ENCODE data around the gene DZIP1L.
"Not testable (repeated sequence)": the region's sequence is repeated elsewhere in the genome, so short reads cannot be mapped to it uniquely, and the experiment has no call there.

The DZIP1L gene

DNA sequence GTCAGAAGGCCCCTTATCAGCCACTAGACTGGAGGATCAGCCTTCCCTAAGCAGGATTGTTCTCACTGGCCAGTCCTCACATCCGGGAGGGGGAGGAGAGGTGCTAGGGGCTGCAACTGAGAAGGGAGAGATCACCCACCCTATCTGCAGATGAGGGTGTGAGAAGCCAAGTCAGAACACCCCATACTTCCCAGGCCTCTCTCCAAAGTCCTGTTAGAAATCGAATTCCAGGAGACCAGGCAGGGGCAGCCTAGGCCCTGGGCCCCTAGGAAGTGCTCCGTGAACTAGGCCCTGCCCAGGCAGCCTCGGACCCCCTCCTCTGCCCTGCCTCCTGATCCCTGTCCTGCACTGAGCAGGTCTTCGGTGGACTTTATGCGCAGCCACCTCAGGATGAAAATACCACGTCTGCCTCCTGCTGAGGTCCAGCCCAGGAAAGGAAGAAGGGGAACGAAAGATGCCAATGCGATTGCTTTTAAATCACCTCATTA, 933 bp downstream of the DZIP1L start:
- no peak for DNase-seq (ENCODE audit: low spot score)

DNA sequence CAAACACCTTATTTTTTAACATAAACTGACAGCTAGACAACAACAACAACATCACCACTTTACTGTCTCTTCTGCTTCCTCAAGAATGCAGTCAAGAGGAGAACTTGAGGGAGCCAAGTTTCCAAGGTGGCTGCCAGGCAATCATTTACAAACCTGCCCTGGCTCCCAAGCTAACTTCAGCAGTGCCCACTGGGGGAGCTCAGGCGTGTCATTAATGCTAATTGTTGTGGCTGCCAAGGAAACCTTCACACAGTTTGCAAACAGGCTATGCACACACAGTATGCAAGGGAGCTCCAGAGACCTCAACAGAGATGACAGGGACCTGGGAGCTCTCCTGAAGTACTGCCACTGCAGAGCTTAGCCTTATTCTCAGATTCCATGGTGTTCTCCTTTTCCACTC, 2.1 kb downstream of the DZIP1L start:
- DNase-seq (ENCODE audit: low spot score), result no peak

DNA sequence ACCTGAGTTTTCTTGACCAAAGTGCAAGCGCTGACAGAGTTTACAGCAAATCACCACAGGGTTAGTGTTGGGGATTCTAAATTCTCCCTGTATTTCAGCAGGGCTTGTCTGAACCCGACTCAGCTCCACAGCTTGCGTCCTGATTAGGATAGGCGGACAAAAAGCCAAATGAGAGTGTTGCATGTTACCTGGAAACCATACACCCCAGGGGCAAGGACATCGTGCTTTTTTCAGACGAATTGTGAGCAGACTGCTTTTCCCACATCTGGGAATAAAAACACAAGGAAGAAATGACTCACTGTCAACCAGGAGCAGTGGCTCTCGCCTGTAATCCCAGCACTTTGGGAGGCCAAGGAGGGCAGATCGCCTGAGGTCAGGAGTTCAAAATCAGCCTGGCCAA, 3.0 kb downstream of the DZIP1L start:
- no peak for DNase-seq (ENCODE audit: low spot score)

DNA sequence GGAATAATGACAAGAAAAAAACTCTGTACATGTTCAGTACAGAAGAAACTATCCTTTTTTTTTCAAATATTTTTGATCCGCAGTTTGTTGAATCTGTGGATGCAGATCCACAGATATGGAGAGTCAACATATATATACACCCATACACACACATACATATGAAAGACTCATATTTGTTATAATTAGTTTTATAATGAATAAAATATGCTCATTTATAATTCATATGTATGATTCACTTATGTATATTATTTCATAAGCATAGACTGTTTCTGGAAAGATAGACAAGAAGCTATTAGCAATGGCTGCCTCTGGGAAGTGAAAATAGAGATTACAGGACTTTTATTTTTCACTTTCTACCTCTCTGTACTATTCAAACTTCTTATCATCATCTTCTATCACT, 9.8 kb downstream of the DZIP1L start:
- DNase-seq (ENCODE audit: low spot score), result no peak

DNA sequence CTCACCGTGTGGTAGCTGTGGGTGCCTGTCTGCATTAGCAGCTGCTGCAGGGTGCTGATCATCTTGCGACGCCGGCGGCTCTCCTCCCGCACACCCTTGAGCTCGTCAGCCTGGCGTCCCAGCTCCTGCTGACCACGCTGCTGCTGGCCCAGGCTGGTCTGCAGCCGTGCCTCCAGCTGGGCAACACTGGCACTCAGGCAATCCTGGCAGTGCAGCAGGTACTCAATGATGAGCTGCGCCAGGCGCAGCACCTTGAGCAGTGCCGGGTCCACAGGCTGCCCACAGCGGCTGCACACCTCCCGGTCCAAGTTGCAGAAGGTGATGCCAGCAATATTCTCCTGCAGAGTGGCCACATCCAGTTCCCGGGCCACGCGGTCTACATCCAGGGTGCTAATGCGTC, 11.9 kb downstream of the DZIP1L start:
- DNase-seq (ENCODE audit: low spot score), result no peak

DNA sequence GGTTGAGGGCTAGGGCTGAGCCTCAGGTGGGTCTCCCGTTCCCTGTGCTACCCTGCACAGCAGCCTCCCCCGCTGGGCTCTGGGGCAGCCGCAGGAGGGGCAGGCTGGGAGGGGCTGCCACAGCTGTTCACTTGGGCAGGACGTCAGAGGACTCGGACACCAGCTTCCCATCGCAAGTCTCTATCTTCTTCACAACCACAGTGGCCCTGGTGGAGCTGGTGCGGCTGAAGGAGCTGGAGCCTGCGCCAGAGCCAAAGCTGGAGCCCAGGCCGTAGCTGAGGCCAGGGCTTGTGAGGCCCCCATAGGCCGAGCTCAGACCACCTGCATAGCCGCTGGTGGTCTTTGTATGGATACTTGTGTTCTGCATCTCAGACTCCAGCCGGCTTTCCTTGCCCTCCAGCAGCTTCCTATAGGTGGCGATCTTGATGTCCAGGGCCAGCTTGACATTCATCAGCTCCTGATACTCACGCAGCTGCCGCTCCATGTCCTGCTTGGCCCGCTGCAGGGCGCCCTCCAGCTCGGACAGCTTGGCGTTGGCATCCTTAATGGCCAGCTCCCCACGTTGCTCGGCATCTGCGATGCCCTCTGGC, 14.0 kb downstream of the DZIP1L start:
- DNase-seq (ENCODE audit: low spot score), result not testable (repeated sequence)

DNA sequence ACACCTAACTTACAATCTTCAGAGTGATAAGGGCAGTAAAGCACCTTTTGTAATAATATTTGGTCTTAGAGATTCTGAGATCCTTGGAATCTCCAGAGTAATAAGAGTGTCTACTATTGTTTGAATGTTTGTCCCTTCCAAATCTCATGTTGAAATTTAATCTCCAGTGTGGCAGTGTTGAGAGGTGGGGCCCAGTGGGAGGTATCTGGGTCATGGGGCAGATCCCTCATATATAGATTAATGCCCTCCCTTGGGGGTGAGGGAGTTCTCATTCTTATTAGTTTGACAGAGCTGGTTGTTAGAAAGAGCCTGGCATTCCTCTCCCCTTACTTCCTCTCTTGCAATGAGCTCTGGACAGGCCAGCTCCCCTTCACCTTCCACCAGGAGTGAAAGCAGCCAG, 16.0 kb downstream of the DZIP1L start:
- no peak for DNase-seq (ENCODE audit: low spot score)

DNA sequence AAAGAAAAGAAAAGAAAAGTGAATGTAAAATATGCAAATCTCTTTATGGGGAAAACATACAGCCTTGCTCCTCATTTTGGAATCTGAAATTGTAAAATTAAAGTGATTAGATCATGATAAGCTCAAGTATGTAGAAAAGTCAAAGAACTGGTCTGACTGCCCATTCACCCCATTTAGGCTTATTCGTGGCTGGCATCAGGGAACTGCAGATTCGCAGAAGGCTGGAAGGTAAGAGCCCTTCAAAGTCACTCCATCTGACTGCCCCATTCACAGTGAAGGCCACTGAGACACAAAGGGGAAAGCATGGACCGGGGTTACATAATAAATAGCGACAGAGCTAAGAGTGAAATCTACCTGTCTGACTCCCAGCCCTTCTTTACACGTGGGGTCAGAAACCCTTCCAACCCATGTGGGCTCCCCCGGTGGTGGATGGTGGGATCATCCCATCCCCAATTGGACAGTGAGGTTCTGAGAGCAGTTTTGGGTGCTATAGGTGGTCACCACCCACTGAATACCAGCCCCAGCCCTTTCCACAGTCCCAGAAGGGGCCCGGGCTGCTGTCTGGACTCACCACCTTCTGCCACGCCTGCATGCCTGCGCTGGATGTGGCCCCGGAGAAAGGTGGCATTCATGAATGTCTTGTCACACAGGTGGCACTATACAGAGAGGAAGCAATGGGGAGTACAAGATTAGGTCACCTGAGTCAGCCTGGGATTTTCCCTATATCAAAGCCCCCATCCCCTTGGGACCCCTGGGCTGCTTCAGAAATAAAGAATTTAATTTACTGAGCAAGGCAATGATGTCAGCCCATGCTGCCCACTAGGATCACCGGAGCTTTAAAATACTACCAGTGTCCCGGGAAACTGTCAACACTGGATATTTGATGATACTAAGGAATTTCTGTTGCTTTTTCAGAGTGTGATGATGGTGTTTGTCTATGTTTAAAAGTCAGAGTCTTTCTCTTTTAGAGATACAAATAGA, 17.9 kb downstream of the DZIP1L start:
- DNase-seq (ENCODE audit: low spot score), result no peak

DNA sequence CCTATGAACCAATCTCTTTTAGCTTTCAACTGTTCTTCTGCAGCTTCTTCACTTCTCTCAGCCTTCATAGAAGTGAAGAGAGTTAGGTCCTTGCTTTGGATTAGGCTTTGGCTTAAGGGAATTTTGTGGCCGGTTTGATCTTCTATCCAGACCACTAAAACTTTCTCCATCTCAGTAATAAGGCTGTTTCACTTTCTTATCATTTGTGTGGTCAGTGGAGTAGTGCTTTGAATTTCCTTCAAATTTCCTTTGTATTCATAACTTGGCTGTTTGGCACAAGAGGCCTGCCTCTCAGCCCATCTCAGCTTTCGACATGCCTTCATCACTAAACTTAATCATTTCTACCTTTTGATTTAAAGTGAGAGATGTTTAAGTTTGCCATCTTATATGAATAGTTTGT, 21.7 kb downstream of the DZIP1L start:
- DNase-seq (ENCODE audit: low spot score), result no peak

DNA sequence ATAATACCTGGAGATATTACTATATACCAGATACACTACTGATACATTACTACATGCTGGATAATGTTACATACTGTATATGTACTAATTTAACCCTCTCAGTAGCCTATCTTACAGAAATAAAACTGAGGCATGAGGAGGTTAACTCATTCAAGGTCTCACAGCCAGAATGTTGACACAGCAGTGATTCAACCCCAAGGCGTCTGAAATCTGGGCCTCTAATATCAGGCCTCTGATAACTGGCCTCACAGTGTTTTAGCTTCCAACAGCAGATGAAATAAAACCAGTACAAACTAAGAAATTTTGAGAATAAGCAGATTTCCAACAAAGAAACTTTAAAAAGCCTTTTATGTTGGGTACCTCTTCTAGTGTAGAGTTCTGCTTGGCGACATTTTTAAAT, 23.4 kb downstream of the DZIP1L start:
- DNase-seq (ENCODE audit: low spot score), result no peak

DNA sequence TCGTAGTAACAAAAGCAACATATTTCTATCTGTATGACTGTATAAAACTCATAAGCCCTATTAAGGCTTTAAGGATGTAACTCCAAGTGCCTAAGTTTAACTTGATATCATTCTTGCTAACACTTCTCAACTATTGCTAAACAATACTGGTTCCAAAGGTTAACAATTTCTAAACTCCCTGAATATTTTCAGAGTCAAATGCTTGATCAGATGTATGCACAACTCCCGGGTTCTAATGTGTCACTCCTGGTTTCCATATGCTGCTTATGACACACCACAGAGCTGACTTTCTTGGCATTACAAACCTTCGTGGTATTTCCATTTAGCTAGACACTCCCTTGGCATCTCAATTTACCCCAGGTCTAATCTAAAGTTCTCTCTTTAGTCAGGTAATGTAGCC, 26.3 kb downstream of the DZIP1L start:
- no peak for DNase-seq (ENCODE audit: low spot score)

DNA sequence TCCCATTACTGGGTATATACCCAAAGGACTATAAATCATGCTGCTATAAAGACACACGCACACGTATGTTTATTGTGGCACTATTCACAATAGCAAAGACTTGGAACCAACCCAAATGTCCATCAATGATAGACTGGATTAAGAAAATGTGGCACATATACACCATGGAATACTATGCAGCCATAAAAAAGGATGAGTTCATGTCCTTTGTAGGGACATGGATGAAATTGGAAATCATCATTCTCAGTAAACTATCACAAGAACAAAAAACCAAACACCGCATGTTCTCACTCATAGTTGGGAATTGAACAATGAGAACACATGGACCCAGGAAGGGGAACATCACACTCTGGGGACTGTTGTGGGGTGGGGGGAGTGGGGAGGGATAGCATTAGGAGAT, 29.7 kb downstream of the DZIP1L start:
- not testable (repeated sequence) for DNase-seq (ENCODE audit: low spot score)

DNA sequence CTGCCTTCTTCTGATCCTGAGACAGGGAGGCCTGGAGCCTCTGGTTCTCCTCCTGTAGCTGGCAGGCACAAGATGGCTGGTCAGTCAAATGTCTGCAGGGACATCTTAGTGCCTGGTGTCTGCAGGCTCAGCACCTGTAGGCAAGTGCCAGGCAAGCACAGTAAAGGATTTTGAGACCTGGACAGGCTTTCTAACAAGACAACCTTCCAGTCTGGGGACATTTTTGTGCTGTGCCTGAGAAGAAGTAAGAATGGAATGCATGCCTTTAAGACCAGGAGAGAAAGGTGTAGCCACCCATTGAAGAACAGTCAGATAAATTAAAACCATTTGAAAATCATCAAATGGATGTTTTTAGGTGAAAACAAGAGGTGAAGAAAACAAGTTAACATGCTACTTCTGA, 31.2 kb downstream of the DZIP1L start:
- no peak for DNase-seq (ENCODE audit: low spot score)

DNA sequence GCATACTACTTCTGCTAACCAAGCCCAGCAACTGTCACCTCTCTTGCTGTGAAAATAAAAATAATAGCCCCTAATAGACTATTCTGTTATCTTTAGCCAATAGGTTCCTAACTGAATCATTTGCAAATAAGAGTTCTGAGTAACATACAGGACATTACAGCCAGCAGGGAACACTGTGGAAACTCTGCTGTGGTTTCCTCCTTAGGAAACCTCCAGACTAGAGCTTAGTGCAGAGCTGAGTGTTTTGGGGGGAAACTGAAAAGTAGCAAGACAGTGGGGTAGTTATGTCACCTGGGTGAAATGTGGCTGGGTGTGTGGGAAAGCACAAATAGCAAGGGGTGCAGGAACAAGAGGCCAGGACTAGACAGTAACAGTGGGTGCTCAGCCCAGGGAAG, 32.4 kb downstream of the DZIP1L start:
- no peak for DNase-seq (ENCODE audit: low spot score)

DNA sequence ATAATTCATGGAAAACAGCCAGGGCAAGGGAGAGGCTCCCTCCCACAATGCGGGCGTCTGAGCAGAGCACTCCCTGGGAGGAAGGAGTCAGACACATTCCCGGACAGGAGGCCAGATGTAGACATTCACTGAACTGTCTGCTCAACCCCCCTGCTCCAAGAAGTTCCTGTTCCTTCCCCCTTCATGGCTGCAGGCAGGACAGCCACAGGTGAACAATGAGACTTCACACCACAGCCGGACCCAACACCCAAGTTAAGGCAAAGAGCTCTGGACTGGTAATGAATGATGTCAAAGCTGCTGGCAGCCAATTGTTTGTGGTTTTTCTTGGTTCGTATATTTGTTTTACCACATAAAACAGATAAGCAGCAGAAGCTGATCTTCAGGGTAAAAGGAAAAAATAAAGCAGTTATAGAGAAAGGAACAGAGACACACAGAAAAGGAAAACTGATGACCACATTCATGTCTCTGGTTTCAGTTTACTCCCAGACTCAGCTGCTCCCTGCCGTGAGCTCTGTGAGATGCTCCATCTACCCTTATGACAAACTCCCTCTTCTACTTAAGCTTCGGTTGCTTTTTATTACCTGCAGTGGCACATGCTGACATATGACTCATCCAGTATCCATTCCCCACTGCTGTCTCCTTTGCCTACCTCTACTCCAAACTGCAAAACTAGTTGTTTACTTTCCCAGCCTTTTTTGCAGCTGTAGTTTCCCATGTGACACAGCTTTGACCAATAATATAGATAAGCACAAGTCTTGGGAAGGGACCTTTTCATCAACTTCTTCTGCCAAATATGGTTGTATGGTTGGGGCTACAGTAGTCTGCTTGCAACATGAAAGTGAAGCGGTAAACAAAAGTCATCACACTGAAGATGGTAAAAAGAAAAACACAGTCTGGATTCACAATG, 33.1 kb downstream of the DZIP1L start:
- DNase-seq (ENCODE audit: low spot score), result no peak

DNA sequence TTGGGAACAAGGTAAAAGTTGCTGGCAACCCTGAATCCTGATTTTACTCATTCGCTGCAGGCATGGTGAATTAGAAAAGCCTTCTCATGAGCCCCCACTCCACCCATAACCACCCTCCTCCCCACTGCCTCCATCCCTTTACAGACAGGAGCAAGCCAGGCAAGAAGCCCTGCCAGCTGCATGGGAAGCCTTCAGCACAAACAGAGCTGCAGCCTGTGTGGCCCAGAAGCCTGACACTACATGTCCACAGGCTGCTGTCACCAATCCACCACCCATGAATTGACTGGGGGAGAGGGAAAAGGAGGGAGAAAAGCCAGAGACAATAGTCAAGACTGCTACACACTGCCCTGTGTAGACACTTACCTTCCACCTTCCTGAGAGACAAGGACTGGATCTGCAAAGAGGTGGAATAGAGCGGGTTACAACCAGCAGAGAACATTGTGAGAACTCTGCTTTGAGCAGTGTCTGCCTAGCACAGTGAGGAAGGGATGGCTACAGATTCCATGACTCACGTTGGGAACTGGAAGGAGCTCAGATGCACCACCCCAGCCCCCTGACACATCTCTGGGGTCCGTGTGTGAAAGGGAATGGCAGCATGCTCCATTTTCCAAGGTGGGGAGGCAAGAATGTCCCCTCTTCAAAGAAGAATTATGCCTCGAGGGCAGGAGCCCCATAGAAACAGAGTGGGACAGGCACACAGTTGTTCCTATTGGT, 33.9 kb downstream of the DZIP1L start:
- no peak for DNase-seq (ENCODE audit: low spot score)

DNA sequence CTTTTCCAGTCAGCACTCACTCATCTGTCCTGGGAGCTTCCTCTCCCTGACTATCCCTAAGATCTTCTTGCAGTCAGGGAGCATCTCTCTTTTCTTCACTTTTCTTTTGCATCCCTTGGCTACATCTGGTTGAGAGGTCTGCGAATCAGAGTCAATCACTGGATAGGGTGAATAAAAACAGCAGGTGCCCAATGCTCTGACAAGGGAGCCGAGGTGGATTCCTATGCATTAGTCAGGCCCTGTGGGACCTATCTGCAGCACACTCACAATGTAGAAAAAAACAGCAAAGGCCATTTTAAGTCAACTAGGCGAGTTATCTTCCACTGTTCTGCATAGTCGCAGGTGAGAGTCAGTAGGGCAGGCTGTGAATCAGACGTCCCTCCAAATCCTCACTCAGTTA, 35.5 kb downstream of the DZIP1L start:
- DNase-seq (ENCODE audit: low spot score), result no peak

DNA sequence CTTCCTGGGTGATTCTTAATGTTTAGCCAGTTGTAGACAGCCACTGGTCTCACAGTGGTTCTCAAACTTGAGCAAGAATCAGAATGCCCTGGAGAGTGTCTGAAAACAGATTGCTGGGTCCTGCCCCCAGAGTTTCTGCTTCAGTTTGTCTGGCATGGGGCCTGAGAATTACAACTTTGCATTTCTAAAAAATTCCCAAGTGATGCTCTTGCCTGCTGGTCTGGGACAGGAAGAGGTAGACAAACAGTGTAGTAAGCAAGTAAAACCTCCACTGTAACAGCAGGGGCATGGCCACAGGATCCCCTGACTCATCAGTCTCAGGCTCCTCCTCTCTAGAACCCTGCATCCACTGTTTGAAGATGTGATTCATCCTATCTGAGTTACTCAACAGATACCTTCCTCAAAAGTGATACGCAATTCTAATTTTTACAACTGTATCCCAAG, 36.5 kb downstream of the DZIP1L start:
- no peak for DNase-seq (ENCODE audit: low spot score)

DNA sequence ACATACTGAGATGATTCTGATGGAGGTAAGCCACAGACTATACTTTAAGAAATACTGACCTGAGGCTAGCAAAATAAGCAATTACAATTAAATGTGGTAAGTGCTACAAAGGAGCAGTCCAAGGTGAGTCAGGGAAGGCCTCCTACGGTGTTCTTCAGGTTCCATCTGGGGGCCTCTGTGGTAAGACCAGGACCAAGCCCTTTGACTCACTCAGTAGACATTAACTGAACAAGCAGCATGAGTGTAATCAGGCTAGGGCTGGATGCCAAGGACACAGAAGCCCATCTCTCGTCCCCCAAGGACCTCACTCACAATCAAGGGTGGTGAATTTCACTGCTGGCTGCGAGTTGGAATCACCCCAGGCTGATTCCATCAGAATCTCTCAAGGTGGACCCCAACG, 37.3 kb downstream of the DZIP1L start:
- no peak for DNase-seq (ENCODE audit: low spot score)

DNA sequence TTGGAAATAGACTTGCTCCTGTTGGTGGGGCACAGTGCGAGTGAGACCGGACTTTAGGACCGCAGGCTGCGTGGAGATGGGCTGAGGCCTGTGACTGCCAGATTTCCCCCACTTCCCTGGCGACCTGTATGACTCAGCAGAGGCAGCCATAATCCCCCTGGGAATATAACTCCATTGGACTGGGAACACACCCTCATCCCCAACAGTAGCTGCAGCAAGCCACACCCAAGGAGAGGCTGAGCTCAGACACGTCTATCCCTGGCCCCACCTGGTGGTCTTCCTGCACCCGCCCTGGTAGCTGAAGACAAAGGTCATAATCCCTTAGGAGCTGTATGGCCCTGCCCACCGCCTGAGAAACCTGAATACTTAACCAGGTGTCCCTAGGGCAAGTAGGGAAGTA, 42.6 kb downstream of the DZIP1L start:
- no peak for DNase-seq (ENCODE audit: low spot score)

DNA sequence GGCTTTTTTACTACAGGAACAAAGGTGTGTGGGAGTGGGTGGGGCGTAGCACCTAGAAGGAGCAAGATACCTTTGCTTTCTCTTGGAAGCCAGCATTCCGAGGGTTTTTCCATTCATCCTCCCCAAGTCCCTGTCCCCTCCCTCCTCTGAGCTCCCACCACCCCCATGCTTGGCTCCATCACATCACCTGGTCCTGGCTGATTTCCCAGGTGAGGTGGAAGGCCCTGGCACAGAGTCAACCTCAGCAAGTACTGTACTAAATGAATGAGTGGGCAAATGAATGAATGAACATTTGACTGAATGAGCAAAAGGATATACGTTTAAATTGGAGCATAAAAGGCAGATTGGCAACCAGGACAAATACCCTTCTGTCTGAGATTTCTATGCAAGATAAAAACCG, 45.4 kb downstream of the DZIP1L start:
- no peak for DNase-seq (ENCODE audit: low spot score)
